ENCODE measurements around the gene SETD1A.

The SETD1A gene

DNA sequence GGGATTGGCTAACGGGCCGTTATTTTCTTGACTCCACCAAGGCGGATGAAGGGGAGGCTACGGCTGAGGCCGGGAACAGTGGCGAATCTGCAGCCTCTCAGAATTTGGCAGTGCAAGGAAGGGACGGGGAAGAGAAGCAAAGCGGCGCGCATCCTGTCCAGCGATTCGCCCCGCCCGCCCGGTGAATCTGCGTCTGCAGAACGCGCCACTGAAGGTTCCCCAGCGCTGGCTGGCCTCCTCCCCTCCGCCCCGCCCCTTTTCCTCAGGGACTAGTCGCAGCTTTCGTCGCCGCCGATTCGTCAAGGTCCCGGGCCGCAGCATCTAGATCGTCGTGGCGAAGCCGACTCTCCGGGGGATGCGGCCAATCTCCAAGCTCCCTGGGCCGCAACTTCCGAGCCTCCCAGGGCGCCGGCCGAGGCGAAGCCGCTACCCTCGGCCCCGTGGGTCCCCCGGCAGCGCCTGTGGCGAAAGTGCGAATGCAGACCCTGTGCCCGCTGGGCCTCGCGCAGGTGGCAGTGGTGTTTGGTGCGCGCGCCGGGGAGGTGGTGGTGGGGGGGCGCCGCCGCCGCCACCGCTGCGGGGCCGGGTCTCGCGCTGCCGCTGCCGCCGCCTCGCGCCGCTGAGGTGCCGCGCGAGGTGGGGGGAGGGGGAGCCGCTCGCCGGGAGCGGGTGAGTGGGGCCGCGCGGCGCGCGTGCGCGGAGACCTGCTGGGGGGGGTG is at the start of gene SETD1A:
TSS of gene SETD1A (plus strand) at position 299 of the 719 bp plus-strand sequence. CDS start 978 bp downstream, outside the sequence.
- DNase-seq, result peak; percentile 88

DNA sequence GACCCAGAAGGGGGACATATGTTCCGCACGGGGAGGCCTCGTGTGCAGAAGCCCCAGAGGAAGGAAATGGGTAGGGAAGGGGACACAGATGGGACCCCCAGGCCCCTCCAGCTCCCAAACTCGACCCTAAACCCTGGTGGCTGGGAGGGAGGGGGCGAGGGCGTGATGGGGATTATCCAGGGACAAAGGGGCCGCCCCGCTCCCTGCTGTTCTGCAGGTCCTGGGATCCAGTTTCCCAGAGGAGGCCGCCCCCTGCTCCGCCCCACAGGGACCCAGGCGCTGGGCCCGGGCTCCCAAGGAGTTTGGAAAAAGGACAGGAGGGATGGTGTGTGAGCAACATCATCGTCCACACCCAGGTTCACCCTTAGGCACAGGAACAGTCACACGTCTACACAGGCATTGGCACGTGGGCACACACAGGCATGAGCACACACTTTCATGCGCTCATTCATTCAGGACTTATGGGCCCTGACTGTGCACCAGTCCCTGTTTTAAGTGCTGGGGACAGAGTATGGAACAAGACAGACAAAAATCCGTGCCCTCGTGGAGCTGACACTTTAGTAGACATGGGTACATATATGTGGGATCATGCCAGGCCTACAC is 47.0 kb upstream of the SETD1A start:
- no peak for DNase-seq

DNA sequence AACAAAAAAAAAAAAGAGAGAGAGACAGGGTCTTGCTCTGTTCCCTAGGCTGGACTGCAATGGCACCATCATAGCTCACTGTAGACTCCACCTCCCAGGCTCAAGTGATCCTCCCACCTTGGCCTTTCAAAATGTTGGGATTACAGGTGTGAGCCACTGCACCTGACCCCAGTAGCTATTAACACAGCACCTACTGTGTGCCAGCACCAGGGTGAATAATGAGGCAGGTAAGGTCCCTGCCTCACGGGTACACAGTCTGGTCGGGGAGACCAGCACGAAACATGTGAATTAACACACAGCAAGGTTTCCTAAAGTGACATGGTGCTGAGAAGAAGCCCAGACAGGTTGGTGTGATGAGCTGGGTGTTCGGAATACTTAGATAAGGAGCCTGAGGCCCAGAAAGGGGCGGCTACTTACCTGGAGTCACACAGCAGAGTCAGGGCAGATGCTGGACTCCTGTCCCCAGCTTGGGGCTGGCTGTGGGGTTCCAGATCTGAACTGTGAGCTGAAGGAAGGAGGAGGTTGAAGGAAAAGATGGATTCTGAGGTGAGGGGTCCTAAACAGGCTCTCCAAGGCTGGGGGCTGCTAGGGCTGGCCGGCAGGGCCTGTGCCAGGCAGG is 44.7 kb upstream of the SETD1A start:
- no peak for DNase-seq

DNA sequence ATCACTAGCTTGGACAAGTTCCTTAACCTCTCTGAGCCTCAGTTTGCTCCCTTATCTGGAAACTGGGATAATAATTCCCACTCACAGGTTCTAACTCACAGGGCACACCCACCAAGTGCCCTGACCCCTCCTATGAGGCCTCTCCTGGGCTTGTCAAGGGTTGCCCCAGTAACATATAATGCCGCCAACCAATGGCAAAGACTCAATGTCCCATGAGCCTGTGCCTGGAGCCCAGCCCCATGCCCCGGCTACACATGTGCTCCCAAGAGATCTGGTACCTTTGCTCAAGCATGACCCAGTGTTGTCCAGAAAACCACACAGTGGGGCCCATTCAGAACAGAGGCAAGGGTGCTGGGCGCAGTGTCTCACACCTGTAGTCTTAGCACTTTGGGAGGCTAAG is 42.7 kb upstream of the SETD1A start:
- DNase-seq, result no peak

DNA sequence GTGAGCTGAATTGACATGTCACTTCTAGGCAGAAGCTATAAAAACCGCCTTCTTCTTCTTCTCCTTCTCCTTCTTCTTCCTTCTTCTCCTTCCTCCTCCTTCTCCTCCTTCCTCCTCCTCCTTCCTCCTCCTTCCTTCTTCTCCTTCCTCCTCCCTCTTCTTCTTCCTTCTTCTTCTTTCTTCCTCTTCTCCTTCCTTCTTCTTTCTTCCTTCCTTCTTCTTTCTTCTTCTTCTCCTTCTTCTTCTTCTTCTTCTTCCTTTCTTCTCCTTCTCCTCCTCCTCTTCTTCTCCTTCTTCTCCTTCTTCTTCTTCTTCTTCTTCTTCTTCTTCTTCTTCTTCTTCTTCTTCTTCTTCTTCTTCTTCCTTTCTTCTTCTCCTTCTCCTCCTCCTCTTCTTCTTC is 38.9 kb upstream of the SETD1A start:
- no peak for DNase-seq

DNA sequence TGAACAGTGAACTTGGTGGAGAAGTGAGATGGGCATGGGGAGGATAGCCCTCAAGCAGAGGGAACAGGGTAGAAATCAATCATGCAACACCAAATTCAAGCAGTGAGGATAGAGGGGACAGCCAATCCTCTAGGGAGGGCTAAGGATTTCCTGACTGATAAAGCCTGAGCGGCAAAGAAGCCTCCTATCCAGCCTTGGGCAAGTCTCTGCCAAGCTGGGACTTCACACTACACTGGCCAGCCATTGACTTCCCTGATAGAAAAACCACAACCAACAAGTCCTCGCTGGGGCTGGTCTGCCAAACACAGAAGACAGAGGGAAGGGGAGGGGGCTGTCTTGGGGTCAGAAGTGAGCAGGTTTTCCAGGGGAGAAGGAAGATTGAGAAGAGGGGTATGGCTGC is 36.7 kb upstream of the SETD1A start:
- no peak for DNase-seq

DNA sequence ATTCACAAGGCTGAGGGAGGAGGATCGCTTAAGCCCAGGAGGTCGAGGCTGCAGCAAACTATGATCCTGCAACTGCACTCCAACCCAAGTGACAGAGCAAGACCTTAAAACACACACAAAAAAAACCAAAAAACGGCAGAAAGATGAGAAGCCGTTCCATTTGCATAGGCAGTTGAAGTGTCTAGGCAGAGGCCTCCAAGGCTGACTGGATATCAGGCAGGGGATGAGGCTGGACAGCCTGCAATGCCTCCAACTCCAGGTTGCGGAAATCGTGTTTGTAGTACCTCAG is 36.2 kb upstream of the SETD1A start:
- no peak for DNase-seq

DNA sequence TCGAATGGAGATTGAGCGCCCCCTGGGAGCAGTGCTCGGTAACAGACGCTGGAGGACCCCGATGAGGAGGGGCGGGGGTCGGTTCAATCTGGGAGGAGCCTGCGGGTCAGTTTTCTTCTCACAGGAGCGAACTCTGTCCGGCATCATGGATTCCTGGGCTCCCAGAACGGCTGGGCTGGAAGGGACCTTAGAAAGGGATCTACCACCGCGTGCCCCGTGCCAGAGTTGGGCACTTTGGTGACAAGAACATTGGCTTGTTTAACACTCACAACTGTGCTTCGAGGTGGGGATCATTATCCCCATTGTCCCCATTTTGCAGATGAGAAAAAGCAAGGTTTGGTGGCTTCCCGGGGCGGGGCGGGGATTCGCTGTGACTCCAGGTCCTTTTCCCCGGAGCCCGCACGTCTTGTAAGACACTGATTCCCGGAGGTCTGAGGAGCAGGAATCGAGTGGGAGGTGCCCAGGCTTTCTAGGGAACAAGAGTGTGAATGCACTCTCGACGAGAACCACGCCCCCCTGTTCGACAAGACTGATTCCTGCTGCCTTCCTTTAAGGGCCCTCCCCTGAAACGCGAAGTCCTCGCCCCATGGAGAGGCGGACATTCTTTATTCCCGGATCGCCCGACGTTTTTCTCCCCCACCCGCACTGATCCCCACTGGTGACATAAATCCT is 35.7 kb upstream of the SETD1A start:
- peak; percentile 92 for DNase-seq

DNA sequence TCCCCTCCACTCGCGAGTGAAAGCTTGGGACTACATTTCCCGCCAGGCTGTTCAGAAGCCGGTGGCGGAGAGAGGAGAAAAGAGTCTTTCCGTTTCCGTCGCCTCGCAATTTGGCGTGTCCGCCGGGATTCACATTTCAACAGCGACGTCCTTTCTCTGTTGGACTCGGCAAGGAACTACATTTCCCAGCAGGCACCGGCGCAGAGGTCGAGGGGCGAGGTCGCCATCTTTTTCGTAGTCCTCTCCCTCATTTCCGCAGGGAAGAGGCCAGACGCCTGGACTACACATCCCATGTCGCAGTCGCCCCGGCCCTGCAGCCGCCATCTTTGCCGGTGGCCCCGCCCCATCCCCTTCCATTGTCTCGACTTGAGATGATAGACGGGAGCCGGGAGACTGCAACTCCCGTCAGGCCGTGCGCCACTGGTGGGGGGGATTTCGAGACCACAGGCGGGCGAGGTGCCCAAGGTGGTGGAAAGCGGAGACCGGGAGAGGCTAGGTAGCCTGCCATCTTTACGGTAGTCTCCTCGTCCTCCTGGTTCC is 35.1 kb upstream of the SETD1A start:
- peak; percentile 100 for DNase-seq

DNA sequence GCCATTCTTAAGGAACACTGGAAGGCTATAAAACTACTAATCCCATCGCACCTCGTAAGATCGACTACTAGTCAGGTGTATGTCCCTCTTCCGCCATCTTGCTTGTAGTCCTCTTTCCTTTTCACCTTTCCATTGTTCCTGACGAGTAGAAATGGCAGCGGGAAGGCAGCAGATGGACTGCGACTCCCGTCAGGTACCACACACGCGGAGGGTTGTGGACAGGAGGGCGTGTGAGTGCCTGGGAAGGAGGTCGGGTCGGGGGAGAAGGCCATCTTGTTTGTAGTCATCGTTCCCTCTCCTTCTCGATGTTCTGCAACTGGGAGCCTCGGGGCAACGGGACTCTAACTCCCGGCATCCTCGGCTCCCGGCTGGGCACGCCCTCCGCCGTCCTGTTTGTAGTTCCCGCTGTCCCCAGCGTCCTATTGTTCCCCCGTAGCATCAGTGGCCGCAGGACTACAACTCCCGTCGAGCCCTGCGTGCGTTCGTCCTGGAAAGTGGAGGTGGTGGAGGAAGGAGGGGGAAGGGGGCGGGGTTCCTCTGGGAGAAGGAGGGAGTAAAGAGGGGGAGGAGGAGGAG is 34.5 kb upstream of the SETD1A start:
- DNase-seq, result peak; percentile 100

DNA sequence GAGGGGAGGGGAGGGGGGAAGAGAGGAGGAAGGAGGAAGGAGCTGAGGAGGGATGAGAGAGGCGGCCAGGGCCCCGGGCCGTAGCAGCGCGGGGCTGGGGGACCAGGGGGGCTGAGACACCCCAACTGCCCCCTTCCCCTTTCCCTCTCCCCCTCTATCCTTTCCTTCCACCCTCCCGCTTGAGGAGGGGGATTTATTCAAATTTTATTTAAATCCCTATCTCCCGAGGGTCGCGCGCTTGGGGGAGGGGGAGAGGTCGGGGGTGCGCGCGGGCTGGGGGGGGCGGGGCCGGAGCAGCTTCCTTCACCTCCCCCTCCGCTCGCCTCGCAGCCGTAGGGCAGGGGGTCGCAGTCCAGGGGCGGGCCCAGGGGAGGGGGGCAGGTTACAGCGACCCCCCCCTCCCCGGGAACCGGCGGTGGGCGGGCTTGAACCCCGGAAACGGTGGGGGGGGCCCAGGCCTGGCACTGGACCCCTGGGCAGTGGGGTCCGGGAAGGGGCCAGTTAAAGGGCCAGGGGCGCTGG is 33.9 kb upstream of the SETD1A start, which contains the start of gene FBXL19:
TSS of gene FBXL19 (plus strand) at position 19 of the 522 bp plus-strand sequence. CDS start 2,183 bp downstream, outside the sequence.
- no peak for DNase-seq

DNA sequence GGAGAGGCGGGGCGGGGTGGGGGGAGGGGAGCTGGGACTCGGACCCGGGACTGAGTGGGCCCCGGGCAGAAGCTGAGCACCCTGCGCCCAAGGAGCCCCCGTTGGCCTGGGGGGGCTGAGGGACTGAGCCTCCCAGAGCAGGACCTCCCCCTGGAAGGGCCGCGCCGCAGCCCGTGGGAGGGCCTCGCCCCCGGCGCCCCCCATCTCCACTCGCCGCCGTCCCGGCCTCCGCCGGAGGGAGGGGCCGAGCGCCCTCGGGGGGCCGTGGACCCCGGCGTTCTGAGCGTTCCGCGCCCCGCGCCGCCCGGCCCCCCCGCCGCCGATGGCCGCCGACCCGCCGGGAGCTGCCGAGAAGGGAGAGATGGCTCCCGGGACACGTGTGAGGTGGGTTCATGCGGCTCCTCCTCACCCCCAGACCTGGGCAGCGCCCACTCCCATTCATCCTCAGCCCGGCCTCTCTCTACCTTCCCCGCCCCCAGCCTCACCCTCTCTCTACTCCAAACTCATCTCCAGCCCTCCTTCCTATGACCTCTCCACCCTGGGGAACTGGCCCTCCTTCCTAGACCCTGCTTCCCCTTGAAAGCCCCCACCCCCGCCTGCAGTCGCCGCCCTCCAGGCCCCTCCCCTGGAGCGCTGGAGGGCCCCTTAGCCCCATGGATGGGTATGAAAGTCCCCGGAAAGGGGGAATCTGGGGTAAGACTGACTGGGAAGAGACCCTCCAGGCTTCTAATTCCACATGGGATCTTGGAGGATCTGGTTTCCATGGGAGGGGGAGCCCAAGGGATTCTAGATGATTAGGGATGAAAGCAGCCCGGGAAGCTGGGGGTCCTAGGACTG is 33.3 kb upstream of the SETD1A start:
- no peak for DNase-seq

DNA sequence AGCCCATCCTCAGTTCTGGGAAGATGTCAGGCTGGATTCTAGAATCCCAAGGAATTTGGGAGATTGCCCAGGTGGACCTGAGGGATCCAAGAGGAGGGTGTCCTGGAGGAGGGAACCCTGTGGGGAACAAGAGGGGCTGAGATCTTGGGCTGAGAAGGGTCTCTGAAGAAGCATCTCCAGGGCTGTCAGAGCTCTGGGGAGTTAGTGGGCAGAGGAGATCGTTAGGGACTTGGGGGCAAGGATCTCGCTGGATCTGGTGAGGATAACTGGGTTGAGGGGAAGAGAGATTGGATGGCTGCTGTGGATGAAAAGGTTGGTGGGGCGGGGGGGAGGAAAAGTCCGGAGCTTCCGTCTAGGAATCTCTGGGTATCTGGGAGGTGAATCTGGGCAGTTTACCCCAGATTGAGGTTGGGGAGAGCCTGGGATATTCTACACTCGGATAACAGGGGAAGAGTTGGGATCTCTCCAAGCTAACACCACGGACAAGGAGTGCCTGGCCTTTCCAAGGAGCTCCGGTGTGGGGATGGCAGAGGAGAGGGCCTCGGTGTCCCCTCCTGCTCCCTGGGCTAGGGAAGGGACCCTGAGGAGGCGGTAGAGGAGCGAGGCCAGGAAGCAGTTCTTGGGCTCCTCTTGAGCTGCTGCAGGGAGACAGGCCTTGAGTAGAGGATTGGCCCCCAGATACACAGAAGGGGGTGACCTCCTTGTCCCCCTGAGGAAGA is 32.5 kb upstream of the SETD1A start:
- no peak for DNase-seq

DNA sequence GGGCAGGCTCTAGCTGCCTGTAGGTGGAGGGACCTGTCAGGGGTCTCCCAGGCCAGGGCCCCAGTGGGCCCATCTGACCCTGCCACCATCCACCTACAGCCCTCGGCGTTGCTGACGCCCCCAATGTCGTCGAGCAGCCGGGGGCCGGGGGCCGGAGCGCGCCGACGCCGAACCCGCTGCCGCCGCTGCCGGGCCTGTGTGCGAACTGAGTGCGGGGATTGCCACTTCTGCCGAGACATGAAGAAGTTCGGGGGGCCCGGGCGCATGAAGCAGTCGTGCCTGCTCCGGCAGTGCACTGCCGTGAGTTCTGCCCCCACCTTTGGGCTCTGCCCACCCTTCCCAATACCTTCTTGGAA is 31.9 kb upstream of the SETD1A start:
- DNase-seq, result no peak

DNA sequence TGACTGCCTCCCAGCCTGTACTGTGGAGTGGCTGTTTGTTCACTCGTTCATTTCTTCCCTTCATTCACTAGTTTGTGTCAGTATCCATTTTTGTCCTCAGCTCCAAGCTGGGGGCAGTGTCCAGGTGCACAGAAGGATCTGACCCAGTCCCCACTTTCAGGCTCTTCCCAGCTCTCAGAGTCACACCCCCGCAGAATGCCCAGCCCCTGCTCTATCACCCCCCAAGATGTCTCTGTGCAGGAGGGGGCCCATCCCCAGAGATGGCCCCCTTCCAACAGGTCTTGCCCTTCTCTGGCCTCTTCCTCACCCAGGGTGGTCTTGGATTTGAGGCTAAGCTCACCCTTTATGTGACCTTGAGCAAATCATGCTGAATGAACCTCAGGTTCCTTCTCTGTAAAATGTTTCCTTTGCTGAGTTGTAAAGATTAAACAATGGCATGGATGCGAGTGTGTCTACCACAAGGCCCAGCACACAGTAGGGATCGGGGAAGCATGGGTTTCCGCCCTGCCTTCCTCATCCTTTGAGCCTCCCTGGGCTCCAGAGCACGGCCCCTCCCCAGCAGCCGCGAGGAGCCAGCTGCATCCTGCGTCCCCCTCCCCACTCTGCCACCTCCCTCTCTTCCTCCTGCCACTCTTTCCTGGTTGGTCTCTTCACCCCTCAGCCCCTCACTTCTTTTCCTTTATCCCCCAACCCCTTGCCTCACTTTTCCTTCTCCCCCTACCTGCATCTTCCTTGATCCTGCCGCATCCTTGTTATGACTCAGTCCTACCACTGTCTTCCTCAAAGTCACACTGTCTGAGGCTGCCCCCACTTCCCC is 31.4 kb upstream of the SETD1A start:
- DNase-seq, result no peak

DNA sequence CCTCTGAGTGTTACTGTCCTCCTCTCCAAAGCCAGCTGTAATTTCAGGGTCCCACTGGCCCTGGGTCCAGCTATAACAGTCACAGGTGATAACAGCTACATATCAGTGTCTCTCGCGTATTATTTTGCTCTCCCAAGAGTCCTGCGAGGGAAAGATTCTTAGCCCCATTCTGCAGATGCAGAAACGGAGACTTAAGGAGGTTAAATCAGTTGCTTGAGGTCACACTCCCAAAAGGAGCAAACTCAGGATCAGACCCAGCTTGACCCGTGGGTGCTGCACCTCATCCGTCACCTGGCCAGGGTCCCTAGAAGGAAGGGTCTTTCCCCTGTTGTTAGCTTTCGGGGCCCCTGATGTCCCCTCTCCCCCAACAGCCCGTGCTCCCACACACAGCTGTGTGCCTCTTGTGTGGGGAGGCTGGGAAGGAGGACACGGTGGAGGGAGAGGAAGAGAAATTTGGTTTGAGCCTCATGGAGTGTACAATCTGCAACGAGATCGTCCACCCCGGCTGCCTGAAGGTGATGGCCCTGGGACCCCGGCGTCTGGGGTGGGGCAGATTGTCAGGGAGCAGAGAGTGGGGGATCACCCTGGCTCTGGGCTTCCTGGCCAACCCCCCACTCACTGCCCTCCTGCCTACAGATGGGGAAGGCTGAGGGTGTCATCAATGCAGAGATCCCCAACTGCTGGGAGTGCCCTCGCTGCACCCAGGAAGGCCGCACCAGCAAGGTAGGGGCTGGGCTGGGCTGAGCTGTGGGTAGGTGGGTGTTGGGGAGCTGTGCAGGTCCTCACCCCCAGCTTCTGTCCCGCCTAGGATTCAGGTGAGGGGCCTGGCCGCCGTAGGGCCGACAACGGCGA is 30.4 kb upstream of the SETD1A start:
- no peak for DNase-seq

DNA sequence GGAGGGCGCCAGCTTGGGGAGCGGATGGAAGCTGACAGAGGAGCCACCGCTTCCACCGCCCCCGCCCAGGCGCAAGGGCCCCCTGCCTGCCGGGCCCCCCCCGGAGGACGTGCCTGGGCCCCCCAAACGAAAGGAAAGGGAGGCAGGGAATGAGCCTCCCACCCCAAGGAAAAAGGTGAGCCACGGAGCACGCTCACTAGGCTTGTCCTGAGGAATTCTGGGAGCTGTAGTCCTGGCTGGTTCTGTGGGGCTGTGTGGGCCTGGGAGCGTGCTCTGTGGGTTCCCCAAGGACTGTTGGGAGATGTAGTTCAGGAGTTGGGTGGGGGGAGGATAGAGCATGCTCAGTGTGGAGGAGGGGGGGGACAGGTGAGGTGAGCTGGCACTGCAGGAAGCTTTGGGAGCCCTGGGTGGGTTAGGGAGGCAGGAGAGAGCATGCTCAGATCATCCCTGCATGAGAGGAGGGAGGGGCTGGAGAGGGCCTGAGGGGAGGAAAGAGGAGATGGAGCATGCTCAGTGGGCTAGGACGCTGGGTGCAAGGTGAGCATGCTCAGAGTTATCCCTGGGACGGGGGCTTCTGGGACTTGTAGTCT is 29.7 kb upstream of the SETD1A start:
- peak; percentile 83 for DNase-seq

DNA sequence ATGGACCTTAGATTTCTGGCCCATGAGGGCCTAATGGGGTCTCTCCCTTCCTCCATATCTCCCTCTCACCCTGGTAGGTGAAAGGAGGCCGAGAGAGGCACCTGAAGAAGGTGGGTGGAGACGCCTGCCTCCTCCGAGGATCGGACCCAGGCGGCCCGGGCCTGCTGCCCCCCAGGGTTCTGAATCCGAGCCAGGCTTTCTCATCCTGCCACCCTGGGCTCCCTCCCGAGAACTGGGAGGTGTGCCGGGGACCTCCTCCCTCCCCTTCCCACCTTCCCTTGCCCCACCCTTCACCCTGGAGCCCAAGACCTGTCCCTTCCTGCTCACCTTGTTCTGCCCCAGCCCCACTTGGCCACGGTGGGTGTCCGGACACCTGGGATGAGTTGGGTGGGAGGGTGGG is 29.2 kb upstream of the SETD1A start:
- DNase-seq, result no peak

DNA sequence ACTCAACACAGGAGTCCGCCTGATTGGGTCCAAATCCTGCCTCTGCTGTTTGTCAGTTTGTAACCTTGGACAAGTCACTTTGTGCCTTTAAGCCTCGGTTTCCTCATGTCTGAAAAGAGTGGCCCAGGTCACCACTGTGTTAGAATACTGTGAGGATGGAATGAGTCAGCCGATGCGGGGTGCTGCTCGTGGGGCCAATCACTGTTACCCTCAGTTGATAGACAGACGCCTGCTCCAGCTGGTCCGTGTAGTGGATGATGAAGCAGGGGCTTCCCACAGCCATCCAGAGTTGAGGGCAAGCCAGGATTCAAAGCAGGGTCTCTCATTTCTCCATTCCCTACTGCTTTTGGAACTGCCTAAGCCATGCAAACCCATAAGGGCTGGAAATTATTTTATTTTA is 28.4 kb upstream of the SETD1A start:
- DNase-seq, result no peak
